Activated naive CD8-positive, alpha-beta T cell treated with anti-CD3 and anti-CD28 coated beads, Interleukin-2, amount 10 ng/mL, durations not matched to agents 7 days and 5 days (primary cell): ENCODE measurements around the gene LCLAT1. TPM values are rescaled to one million over a fixed set of nuclear protein-coding genes. Genes with fewer than 3 reads are reported as not detected.

Experiments
- ATAC-seq: fragments of 150-1000 bp; cut with Tn5 transposase; one replicate; pipeline ENCODE4 v1.10.0; 2021; ENCODE audit warnings: low read depth, moderate library complexity
- POLR2A ChIA-PET: fragments of 350-600 bp; sonication (Branson Sonifier 250); formaldehyde crosslinking; loops from one replicate; lab custom pipeline; 2021; ENCODE audit warnings: antibody characterized with exemption; lab: Charles Lee
- DNase-seq: peaks from one replicate; pipeline ENCODE4 v3.0.0; 2021
- H3K27ac Mint-ChIP-seq: one replicate; pipeline ENCODE4 v1.8.0; 2022; ENCODE audit warnings: mild to moderate bottlenecking, mixed read lengths
- H3K27me3 Mint-ChIP-seq: one replicate; pipeline ENCODE4 v1.8.0; 2022; ENCODE audit warnings: mild to moderate bottlenecking, moderate library complexity, mixed read lengths
- H3K36me3 Mint-ChIP-seq: one replicate; pipeline ENCODE4 v1.8.0; 2021; ENCODE audit warnings: mild to moderate bottlenecking, mixed read lengths
- H3K4me1 Mint-ChIP-seq: one replicate; pipeline ENCODE4 v1.8.0; 2021; ENCODE audit warnings: mixed read lengths
- H3K4me3 Mint-ChIP-seq: one replicate; pipeline ENCODE4 v1.8.0; 2022; ENCODE audit warnings: mild to moderate bottlenecking, moderate library complexity, mixed read lengths
- H3K9me3 Mint-ChIP-seq: one replicate; pipeline ENCODE4 v1.8.0; 2021; ENCODE audit warnings: mixed read lengths
- total RNA-seq, 2 experiments: library from RNA; stranded (reverse); gene quantifications; one replicate each; pipeline ENCODE4 v1.2.3, GENCODE V29; 2021

The LCLAT1 gene
- total RNA-seq, 2 experiments from 2014 or later: 19.8 to 21.2 TPM

- peaks cover 14% of the 10 kb centered on the region for H3K4me1 Mint-ChIP-seq
- no peak overlapping the region for H3K27ac Mint-ChIP-seq
- ATAC-seq (no peak), DNase-seq (no peak)
- H3K4me3 Mint-ChIP-seq: no peak overlapping the region
- H3K27me3 Mint-ChIP-seq: no peaks in the 10 kb centered on the region
- POLR2A ChIA-PET: no interaction called here
- H3K36me3 Mint-ChIP-seq: peaks cover 1% of the 10 kb centered on the region
- no peaks in the 10 kb centered on the region for H3K9me3 Mint-ChIP-seq
These were observed 13.3 kb upstream of the LCLAT1 start for GRCh38 chr2:30433541-30434299.

GRCh38 chr2:30434708-30435107, 12.3 kb upstream of the LCLAT1 start:
- ATAC-seq (no peak), DNase-seq (no peak)
- Mint-ChIP-seq H3K9me3 (no peaks in the 10 kb centered on the region), H3K4me3 (no peak overlapping the region), H3K27me3 (no peaks in the 10 kb centered on the region), H3K27ac (no peak overlapping the region), H3K36me3 (peaks cover 2% of the 10 kb centered on the region), H3K4me1 (peaks cover 14% of the 10 kb centered on the region)
- POLR2A ChIA-PET: no interaction called here

GRCh38 chr2:30436859-30437435, 10.1 kb upstream of the LCLAT1 start:
- POLR2A ChIA-PET: interaction anchor here (0.9 to 1.9 kb wide), 2 partner anchors 10 to 13 kb away, joined by 3 to 5 read pairs; partner anchors contain the start of gene LCLAT1
- DNase-seq: no peak
- H3K27me3 Mint-ChIP-seq: no peaks in the 10 kb centered on the region
- no peak for ATAC-seq
- H3K4me3 Mint-ChIP-seq: no peak overlapping the region
- peaks cover 6% of the 10 kb centered on the region for H3K36me3 Mint-ChIP-seq
- H3K9me3 Mint-ChIP-seq: no peaks in the 10 kb centered on the region
- peak overlapping the region; percentile 2 for H3K27ac Mint-ChIP-seq
- H3K4me1 Mint-ChIP-seq: peaks cover 19% of the 10 kb centered on the region

- no peaks in the 10 kb centered on the region for H3K9me3 Mint-ChIP-seq
- DNase-seq (no peak), ATAC-seq (no peak)
- peaks cover 16% of the 10 kb centered on the region for H3K4me1 Mint-ChIP-seq
- POLR2A ChIA-PET: interaction anchor here (1.9 kb wide), 1 partner anchor 9 kb away, joined by 5 read pairs; the partner anchor contains the start of gene LCLAT1
- H3K4me3 Mint-ChIP-seq: no peak overlapping the region
- no peak overlapping the region for H3K27ac Mint-ChIP-seq
- H3K27me3 Mint-ChIP-seq: no peaks in the 10 kb centered on the region
- peaks cover 5% of the 10 kb centered on the region for H3K36me3 Mint-ChIP-seq
These were observed 9.1 kb upstream of the LCLAT1 start for GRCh38 chr2:30437809-30438548.

- H3K4me1 Mint-ChIP-seq: peaks cover 16% of the 10 kb centered on the region
- DNase-seq: no peak
- H3K36me3 Mint-ChIP-seq: peaks cover 5% of the 10 kb centered on the region
- no peak for ATAC-seq
- no peak overlapping the region for H3K4me3 Mint-ChIP-seq
- no peaks in the 10 kb centered on the region for H3K9me3 Mint-ChIP-seq
- H3K27me3 Mint-ChIP-seq: no peaks in the 10 kb centered on the region
- no peak overlapping the region for H3K27ac Mint-ChIP-seq
- POLR2A ChIA-PET: no interaction called here
These were observed 7.8 kb upstream of the LCLAT1 start for GRCh38 chr2:30439296-30439695.

- H3K36me3 Mint-ChIP-seq: peaks cover 5% of the 10 kb centered on the region
- H3K4me1 Mint-ChIP-seq: peaks cover 16% of the 10 kb centered on the region
- no peak for DNase-seq
- ATAC-seq: no peak
- peak overlapping the region; percentile 30 for H3K27ac Mint-ChIP-seq
- H3K4me3 Mint-ChIP-seq: no peak overlapping the region
- no peaks in the 10 kb centered on the region for H3K9me3 Mint-ChIP-seq
- POLR2A ChIA-PET: no interaction called here
- H3K27me3 Mint-ChIP-seq: no peaks in the 10 kb centered on the region
These were observed 7.2 kb upstream of the LCLAT1 start for GRCh38 chr2:30439879-30440278.

GRCh38 chr2:30441023-30441422, 6.0 kb upstream of the LCLAT1 start:
- Mint-ChIP-seq H3K27me3 (no peaks in the 10 kb centered on the region), H3K4me3 (no peak overlapping the region), H3K9me3 (no peaks in the 10 kb centered on the region), H3K27ac (no peak overlapping the region), H3K36me3 (peaks cover 5% of the 10 kb centered on the region), H3K4me1 (peaks cover 16% of the 10 kb centered on the region)
- no peak for DNase-seq
- POLR2A ChIA-PET: no interaction called here
- ATAC-seq: no peak

- H3K36me3 Mint-ChIP-seq: peaks cover 5% of the 10 kb centered on the region
- peaks cover 13% of the 10 kb centered on the region for H3K4me1 Mint-ChIP-seq
- no peaks in the 10 kb centered on the region for H3K27me3 Mint-ChIP-seq
- DNase-seq: no peak
- no peaks in the 10 kb centered on the region for H3K9me3 Mint-ChIP-seq
- H3K4me3 Mint-ChIP-seq: no peak overlapping the region
- POLR2A ChIA-PET: no interaction called here
- H3K27ac Mint-ChIP-seq: no peak overlapping the region
- ATAC-seq: no peak
These were observed 4.0 kb upstream of the LCLAT1 start for GRCh38 chr2:30443081-30443480.

GRCh38 chr2:30444273-30444672, 2.8 kb upstream of the LCLAT1 start:
- H3K36me3 Mint-ChIP-seq: peaks cover 5% of the 10 kb centered on the region
- no peak for DNase-seq
- no peak overlapping the region for H3K27ac Mint-ChIP-seq
- POLR2A ChIA-PET: no interaction called here
- H3K9me3 Mint-ChIP-seq: no peaks in the 10 kb centered on the region
- no peaks in the 10 kb centered on the region for H3K27me3 Mint-ChIP-seq
- no peak for ATAC-seq
- H3K4me3 Mint-ChIP-seq: no peak overlapping the region
- peaks cover 19% of the 10 kb centered on the region for H3K4me1 Mint-ChIP-seq

GRCh38 chr2:30445266-30445821, 1.7 kb upstream of the LCLAT1 start:
- Mint-ChIP-seq H3K27me3 (no peaks in the 10 kb centered on the region), H3K27ac (no peak overlapping the region)
- POLR2A ChIA-PET: interaction anchor here (0.7 kb wide), 1 partner anchor 167 kb away, joined by 5 read pairs; no protein-coding TSS in a partner anchor

GRCh38 chr2:30446602-30447148, 371 bp upstream of the LCLAT1 start:
- H3K27ac Mint-ChIP-seq: peak overlapping the region; percentile 92
- no peak for ATAC-seq
- POLR2A ChIA-PET: interaction anchor here (1.0 to 2.7 kb wide), 13 partner anchors 9 to 222 kb away, joined by 3 to 19 read pairs (median 4); partner anchors contain the start of gene LBH
- peak overlapping the region; percentile 92 for H3K4me3 Mint-ChIP-seq
- no peak for DNase-seq
- H3K4me1 Mint-ChIP-seq: peaks cover 17% of the 10 kb centered on the region
- H3K27me3 Mint-ChIP-seq: no peaks in the 10 kb centered on the region
- H3K9me3 Mint-ChIP-seq: no peaks in the 10 kb centered on the region
- peaks cover 10% of the 10 kb centered on the region for H3K36me3 Mint-ChIP-seq

More at GRCh38 chr2:30445266-30445821, 1.7 kb upstream of the LCLAT1 start:
- peaks cover 15% of the 10 kb centered on the region for H3K4me1 Mint-ChIP-seq
- no peak for DNase-seq
- no peaks in the 10 kb centered on the region for H3K9me3 Mint-ChIP-seq
- H3K36me3 Mint-ChIP-seq: peaks cover 5% of the 10 kb centered on the region
- H3K4me3 Mint-ChIP-seq: no peak overlapping the region
- no peak for ATAC-seq

- Mint-ChIP-seq H3K36me3 (peaks cover 11% of the 10 kb centered on the region), H3K27ac (peak overlapping the region; percentile 92)
- no peak for DNase-seq
These were observed 1.3 kb downstream of the LCLAT1 start for GRCh38 chr2:30448308-30448707.

GRCh38 chr2:30448866-30449265, 1.8 kb downstream of the LCLAT1 start:
- peaks cover 18% of the 10 kb centered on the region for H3K4me1 Mint-ChIP-seq
- H3K27me3 Mint-ChIP-seq: no peaks in the 10 kb centered on the region
- H3K27ac Mint-ChIP-seq: no peak overlapping the region
- no peak for DNase-seq
- peaks cover 11% of the 10 kb centered on the region for H3K36me3 Mint-ChIP-seq
- ATAC-seq: no peak
- peak overlapping the region; percentile 92 for H3K4me3 Mint-ChIP-seq
- POLR2A ChIA-PET: interaction anchor here (1.7 kb wide), 1 partner anchor 240 kb away, joined by 5 read pairs; no protein-coding TSS in a partner anchor
- no peaks in the 10 kb centered on the region for H3K9me3 Mint-ChIP-seq

More at GRCh38 chr2:30448308-30448707, 1.3 kb downstream of the LCLAT1 start:
- no peak for ATAC-seq
- Mint-ChIP-seq H3K9me3 (no peaks in the 10 kb centered on the region), H3K27me3 (no peaks in the 10 kb centered on the region), H3K4me3 (peak overlapping the region; percentile 92), H3K4me1 (peaks cover 18% of the 10 kb centered on the region)
- POLR2A ChIA-PET: interaction anchor here (1.7 to 2.7 kb wide), 4 partner anchors 27 to 239 kb away, joined by 5 to 19 read pairs (median 9); partner anchors contain the start of gene LBH
